H1 (cell line): ENCODE results near the gene ERGIC3. TPM values are rescaled to one million over a fixed set of nuclear protein-coding genes. Genes with fewer than 3 reads are reported as not detected.
A peak's percentile ranks its signal among the peaks of the same experiment; 100 is the strongest.

Source experiments
- BCL11A ChIP-seq, 2 experiments: IDR thresholded peaks; one replicate each; pipeline ENCODE4 v1.6.1; 2011; ENCODE audit warnings: low read depth in 2 of 2, low read length in 2 of 2, mild to moderate bottlenecking in 2 of 2
- CHD7 ChIP-seq: fragments of 300-600 bp; sonication (generic); IDR thresholded peaks from 2 replicates; pipeline ENCODE4 v1.7.1; 2012; ENCODE audit warnings: low read length, moderate library complexity, mild to moderate bottlenecking, inconsistent platforms; ENCODE audit not compliant: insufficient replicate concordance
- CTCF ChIP-seq, 3 experiments: IDR thresholded peaks; 1 replicate in 2 of 3; 2 replicates in 1 of 3; pipeline versions ENCODE4 v1.5.1 to v1.6.1; 2011; ENCODE audit warnings: low read length in 3 of 3, mild to moderate bottlenecking in 3 of 3, inconsistent platforms in 2 of 3, low read depth in 1 of 3, moderate library complexity in 1 of 3; ENCODE audit not compliant: insufficient read depth in 1 of 3; ENCODE audit errors: control extremely low read depth in 1 of 3
- NRF1 ChIP-seq: IDR thresholded peaks from 2 replicates; pipeline ENCODE4 v1.6.1; 2011; ENCODE audit warnings: mild to moderate bottlenecking, low read depth, low read length, improper control_type of control experiment
- SAP30 ChIP-seq: fragments of 300-600 bp; sonication (generic); IDR thresholded peaks from 2 replicates; pipeline ENCODE4 v1.7.1; 2012; ENCODE audit warnings: low read length, moderate library complexity, mild to moderate bottlenecking, inconsistent platforms; ENCODE audit not compliant: insufficient read depth, insufficient replicate concordance
- TBP ChIP-seq: IDR thresholded peaks from 2 replicates; pipeline ENCODE4 v1.6.1; 2011; ENCODE audit warnings: low read depth, low read length, improper control_type of control experiment
- polyA plus RNA-seq, 7 experiments: library from polyadenylated mRNA; depleted of rRNA in 3 of 7; stranded (reverse) in 5 of 7; unstranded in 2 of 7; fragments of >200 nt in 5 of 7; fragments of 200-250 nt in 2 of 7; gene quantifications; 1 replicate in 5 of 7; 2 replicates in 1 of 7; 4 replicates in 1 of 7; pipeline versions ENCODE4 v1.2.1 to v1.2.3, GENCODE V29; 2011 to 2013; ENCODE audit warnings: missing spikeins in 2 of 7, mixed read lengths in 2 of 7
- total RNA-seq: library from RNA; stranded (reverse); fragmentation: NEBNext Ultra II Directional; extraction: Animal tissue kit (Norgen Biotek cat#: 25700); gene quantifications from 2 replicates; pipeline ENCODE4 v1.2.1, GENCODE V29; 2021

The ERGIC3 gene
- total and polyA plus RNA-seq, 2 of the 8 experiments (the other 6 are each of a cell fraction or from before 2014, with no cell fraction given): 178 to 341 TPM

GRCh38 chr20:35600993-35601973, 59.4 kb downstream of the ERGIC3 start (continued):
- TF ChIP-seq CTCF (IDR thresholded peaks at IDR 0.05; ENCODE audit: control extremely low read depth in 1 of 3, insufficient read depth in 1 of 3, low read depth in 1 of 3, low read length in 3 of 3) (peak; percentile 16 to 42 (median 24); a peak in 3 of 4 replicates), TBP (no peak), NRF1 (no peak), SAP30 (no peak), CHD7 (no peak), BCL11A (IDR thresholded peaks at IDR 0.05; ENCODE audit: low read depth in 2 of 2, low read length in 2 of 2) (no peak)
